ENCODE results near the gene ANKS6.
A peak's percentile ranks its signal among the peaks of the same experiment; 100 is the strongest.

ANKS6 gene

GRCh38 chr9:98720402-98720801 is 76.0 kb downstream of the ANKS6 start:
- no peak overlapping the region for H3K27ac ChIP-seq
- no peak overlapping the region for H3K9ac ChIP-seq
- H3K4me1 ChIP-seq: peaks cover under 1 to 32% (median 15%) of the 10 kb centered on the region in 10 experiments; a peak in 16 of 20 replicates
- no peaks in the 10 kb centered on the region for H3K27me3 ChIP-seq
- no peak for TF ChIP-seq Cebpa-rat (IDR thresholded peaks at IDR 0.05)
- peaks cover 0 to 12% (median 3%) of the 10 kb centered on the region in 11 experiments; a peak in 6 of 22 replicates for H3K9me3 ChIP-seq (replicated peaks in 1 of 11)
- no peak overlapping the region for H3K4me3 ChIP-seq
- H3K4me2 ChIP-seq: no peak overlapping the region
- no peaks in the 10 kb centered on the region for H4K20me1 ChIP-seq
- no peaks in the 10 kb centered on the region for H3K36me3 ChIP-seq

- no peaks in the 10 kb centered on the region for H3K36me3 ChIP-seq
- H3K9ac ChIP-seq: no peak overlapping the region
- H3K4me3 ChIP-seq: no peak overlapping the region
- no peak overlapping the region for H3K4me2 ChIP-seq
- no peaks in the 10 kb centered on the region for H4K20me1 ChIP-seq
- 0 out of 22 replicates have a peak, but pooled peaks of 1 of the 11 experiments have one; percentile 5 for TF ChIP-seq Cebpa-rat (IDR thresholded peaks at IDR 0.05)
- H3K27me3 ChIP-seq: no peaks in the 10 kb centered on the region
- H3K27ac ChIP-seq: no peak overlapping the region
- H3K9me3 ChIP-seq (replicated peaks in 1 of 11): peaks cover 0 to 10% (median 1%) of the 10 kb centered on the region in 11 experiments; a peak in 6 of 22 replicates
- peaks cover 0 to 19% (median 7%) of the 10 kb centered on the region in 10 experiments; a peak in 10 of 20 replicates for H3K4me1 ChIP-seq
Observed at GRCh38 chr9:98719055-98719454, 77.3 kb downstream of the ANKS6 start.

DNA sequence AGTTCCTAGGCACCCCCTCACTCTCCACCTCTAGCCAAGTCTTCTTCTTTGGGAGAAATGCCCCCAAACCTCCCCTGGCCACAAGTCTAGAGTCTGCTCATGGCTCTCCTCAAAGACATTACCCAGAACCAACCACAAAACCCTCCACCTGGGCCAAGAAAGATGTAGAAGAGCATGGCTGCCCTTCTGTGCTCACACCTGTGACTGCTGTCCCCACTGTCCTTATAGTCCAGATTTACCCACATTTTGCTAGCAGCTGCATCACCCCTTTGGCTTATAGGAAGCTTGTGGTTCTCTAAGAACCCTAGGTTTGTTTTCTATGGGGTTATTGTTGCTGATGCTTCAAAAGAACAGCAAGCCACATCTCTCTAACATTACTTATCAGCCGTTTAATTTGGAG is 81.5 kb downstream of the ANKS6 start:
- no peak overlapping the region for H3K4me2 ChIP-seq
- H3K9ac ChIP-seq: no peak overlapping the region
- no peak overlapping the region for H3K4me3 ChIP-seq
- no peak overlapping the region for H3K27ac ChIP-seq
- H3K9me3 ChIP-seq (replicated peaks in 1 of 11): peaks cover 0 to under 1% (median 0%) of the 10 kb centered on the region in 11 experiments; a peak in 1 of 22 replicates
- peaks cover 0 to 5% (median 0%) of the 10 kb centered on the region in 11 experiments; a peak in 1 of 22 replicates for H4K20me1 ChIP-seq
- TF ChIP-seq Cebpa-rat (IDR thresholded peaks at IDR 0.05): no peak
- no peaks in the 10 kb centered on the region for H3K36me3 ChIP-seq
- H3K4me1 ChIP-seq: no peaks in the 10 kb centered on the region
- H3K27me3 ChIP-seq: peaks cover 9 to 23% (median 14%) of the 10 kb centered on the region in 11 experiments

GRCh38 chr9:98712987-98713386 is 83.4 kb downstream of the ANKS6 start:
- H3K4me2 ChIP-seq: no peak overlapping the region
- peaks cover 0 to 6% (median 0%) of the 10 kb centered on the region in 11 experiments; a peak in 1 of 22 replicates for H3K9me3 ChIP-seq (replicated peaks in 1 of 11)
- H3K27me3 ChIP-seq: peaks cover 27 to 42% (median 33%) of the 10 kb centered on the region in 11 experiments
- H3K4me3 ChIP-seq: no peak overlapping the region
- no peak overlapping the region for H3K27ac ChIP-seq
- H3K36me3 ChIP-seq: no peaks in the 10 kb centered on the region
- H3K4me1 ChIP-seq: peaks cover 0 to 16% (median 4%) of the 10 kb centered on the region in 10 experiments; a peak in 14 of 20 replicates
- H4K20me1 ChIP-seq: peaks cover 0 to 19% (median under 1%) of the 10 kb centered on the region in 11 experiments; a peak in 6 of 22 replicates
- no peak overlapping the region for H3K9ac ChIP-seq
- no peak for TF ChIP-seq Cebpa-rat (IDR thresholded peaks at IDR 0.05)

DNA sequence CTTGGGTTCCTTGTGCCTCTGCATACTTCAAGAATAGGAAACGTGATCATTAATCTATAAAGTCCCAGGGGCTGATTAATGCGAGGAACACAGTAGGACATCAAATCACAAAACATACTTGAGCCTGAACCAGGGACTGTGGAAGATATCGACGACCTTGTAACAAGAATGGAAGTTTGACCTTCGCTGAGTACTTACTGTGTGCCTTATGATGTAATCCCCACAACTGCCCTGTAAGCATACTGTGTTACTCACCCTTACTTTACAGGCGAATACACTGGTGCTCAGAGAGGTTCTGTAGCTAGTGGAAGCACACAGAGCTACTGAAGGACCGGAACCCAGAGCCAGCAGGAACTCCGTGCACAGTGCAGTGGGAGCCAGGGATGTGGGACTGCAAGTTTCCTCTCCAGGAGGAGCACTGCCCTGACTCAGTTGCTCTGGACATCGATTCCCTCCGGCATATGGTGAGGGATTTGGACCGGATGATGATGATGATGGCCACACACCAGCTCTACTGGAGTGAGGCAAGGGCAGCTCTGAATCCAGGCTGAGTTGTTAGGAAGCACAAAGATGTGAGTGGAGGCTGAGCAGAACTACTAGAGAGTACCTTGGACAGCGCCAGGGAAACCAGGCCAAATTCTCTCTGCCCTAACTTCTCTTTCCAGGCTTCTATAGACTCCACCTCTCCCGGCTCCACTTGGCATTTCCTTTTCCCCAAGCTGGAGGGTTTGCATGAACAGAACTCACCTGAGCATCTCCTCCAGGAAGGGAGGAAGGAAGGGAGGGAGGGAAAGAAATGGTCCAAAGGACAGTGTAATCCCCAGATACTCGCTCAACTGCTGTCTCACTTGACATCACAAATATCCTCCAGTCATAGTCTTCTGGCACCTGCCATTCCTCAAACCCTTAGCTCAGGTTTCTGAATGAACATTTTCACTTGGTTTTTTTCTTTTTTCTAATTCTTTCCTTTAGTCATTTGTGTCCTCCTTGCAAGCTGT is 86.1 kb downstream of the ANKS6 start:
- H3K27ac ChIP-seq: no peak overlapping the region
- H3K4me2 ChIP-seq: no peak overlapping the region
- no peak overlapping the region for H3K9ac ChIP-seq
- H3K27me3 ChIP-seq: peaks cover 49 to 67% (median 55%) of the 10 kb centered on the region in 11 experiments
- H3K4me3 ChIP-seq: no peak overlapping the region
- H4K20me1 ChIP-seq: peaks cover 0 to 37% (median 9%) of the 10 kb centered on the region in 11 experiments; a peak in 12 of 22 replicates
- H3K9me3 ChIP-seq (replicated peaks in 1 of 11): peaks cover 0 to 6% (median 0%) of the 10 kb centered on the region in 11 experiments; a peak in 1 of 22 replicates
- H3K36me3 ChIP-seq: no peaks in the 10 kb centered on the region
- TF ChIP-seq Cebpa-rat (IDR thresholded peaks at IDR 0.05): no peak
- H3K4me1 ChIP-seq: peaks cover 11 to 31% (median 19%) of the 10 kb centered on the region in 10 experiments; a peak in 18 of 20 replicates

GRCh38 chr9:98708933-98709911 is 87.1 kb downstream of the ANKS6 start, which contains the start of gene GABBR2:
GABBR2 (minus strand) TSS chr9:98708935; CDS start chr9:98708737, 198 bp downstream.
- peaks cover 11 to 31% (median 19%) of the 10 kb centered on the region in 10 experiments; a peak in 18 of 20 replicates for H3K4me1 ChIP-seq
- peaks cover 49 to 67% (median 55%) of the 10 kb centered on the region in 11 experiments for H3K27me3 ChIP-seq
- no peaks in the 10 kb centered on the region for H3K36me3 ChIP-seq
- no peak for TF ChIP-seq Cebpa-rat (IDR thresholded peaks at IDR 0.05)
- H4K20me1 ChIP-seq: peaks cover 0 to 37% (median 9%) of the 10 kb centered on the region in 11 experiments; a peak in 12 of 22 replicates
- H3K9me3 ChIP-seq (replicated peaks in 1 of 11): peaks cover 0 to 6% (median 0%) of the 10 kb centered on the region in 11 experiments; a peak in 1 of 22 replicates
- H3K9ac ChIP-seq: 0 out of 22 replicates have a peak within 1 kb of the TSS, but pooled peaks of 1 of the 11 experiments have one; percentile 14
- H3K4me3 ChIP-seq: peak within 1 kb of the TSS; percentile 37 to 64 (median 54)
- peak within 1 kb of the TSS; percentile 64 to 97 (median 90) for H3K4me2 ChIP-seq
- H3K27ac ChIP-seq: no peak within 1 kb of the TSS

- Histone ChIP-seq H3K27ac (no peak overlapping the region), H4K20me1 (peaks cover 0 to 37% (median 9%) of the 10 kb centered on the region in 11 experiments; a peak in 12 of 22 replicates), H3K27me3 (peaks cover 49 to 67% (median 55%) of the 10 kb centered on the region in 11 experiments), H3K4me1 (peaks cover 11 to 31% (median 19%) of the 10 kb centered on the region in 10 experiments; a peak in 18 of 20 replicates), H3K4me2 (peak overlapping the region; percentile 64 to 97 (median 90)), H3K9me3 (replicated peaks in 1 of 11) (peaks cover 0 to 6% (median 0%) of the 10 kb centered on the region in 11 experiments; a peak in 1 of 22 replicates), H3K9ac (no peak overlapping the region), H3K36me3 (no peaks in the 10 kb centered on the region), H3K4me3 (peak overlapping the region; percentile 37 to 64 (median 54))
- TF ChIP-seq Cebpa-rat (IDR thresholded peaks at IDR 0.05): no peak
Observed at GRCh38 chr9:98708103-98708932, 88.0 kb downstream of the ANKS6 start.
